ENCODE results near the gene NCMAP.

The NCMAP gene

GRCh38 chr1:24606296-24606605 is 50.4 kb downstream of the NCMAP start:
- H3K27ac ChIP-seq, result no peak overlapping the region
- no peak for TF ChIP-seq CTCF (IDR thresholded peaks at IDR 0.05)
- no peak for TF ChIP-seq ZFX (IDR thresholded peaks at IDR 0.05; ENCODE audit: borderline replicate concordance)

GRCh38 chr1:24606621-24607020 is 50.7 kb downstream of the NCMAP start:
- H3K27ac ChIP-seq, result no peak overlapping the region
- TF ChIP-seq ZFX (IDR thresholded peaks at IDR 0.05; ENCODE audit: borderline replicate concordance), result no peak
- TF ChIP-seq CTCF (IDR thresholded peaks at IDR 0.05), result no peak

GRCh38 chr1:24609949-24610517 is 54.1 kb downstream of the NCMAP start:
- no peak for TF ChIP-seq CTCF (IDR thresholded peaks at IDR 0.05)
- H3K27ac ChIP-seq, result no peak overlapping the region

GRCh38 chr1:24619376-24619775 is 63.5 kb downstream of the NCMAP start:
- no peak overlapping the region for H3K27ac ChIP-seq
- TF ChIP-seq CTCF (IDR thresholded peaks at IDR 0.05) (no peak), ZFX (IDR thresholded peaks at IDR 0.05; ENCODE audit: borderline replicate concordance) (no peak)

GRCh38 chr1:24620678-24621077 is 64.8 kb downstream of the NCMAP start:
- no peak for TF ChIP-seq ZFX (IDR thresholded peaks at IDR 0.05; ENCODE audit: borderline replicate concordance)
- no peak for TF ChIP-seq CTCF (IDR thresholded peaks at IDR 0.05)
- H3K27ac ChIP-seq, result no peak overlapping the region

- TF ChIP-seq CTCF (IDR thresholded peaks at IDR 0.05), result no peak
- TF ChIP-seq ZFX (IDR thresholded peaks at IDR 0.05; ENCODE audit: borderline replicate concordance), result no peak
- H3K27ac ChIP-seq, result no peak overlapping the region
Measured at GRCh38 chr1:24621121-24621520, 65.2 kb downstream of the NCMAP start.

GRCh38 chr1:24622218-24622617 is 66.3 kb downstream of the NCMAP start:
- H3K27ac ChIP-seq, result no peak overlapping the region
- TF ChIP-seq ZFX (IDR thresholded peaks at IDR 0.05; ENCODE audit: borderline replicate concordance) (no peak), CTCF (IDR thresholded peaks at IDR 0.05) (no peak)
